ENCODE measurements around the gene POLR2I.
"Not testable (repeated sequence)": the region's sequence is repeated elsewhere in the genome, so short reads cannot be mapped to it uniquely, and the experiment has no call there.

Gene POLR2I

DNA sequence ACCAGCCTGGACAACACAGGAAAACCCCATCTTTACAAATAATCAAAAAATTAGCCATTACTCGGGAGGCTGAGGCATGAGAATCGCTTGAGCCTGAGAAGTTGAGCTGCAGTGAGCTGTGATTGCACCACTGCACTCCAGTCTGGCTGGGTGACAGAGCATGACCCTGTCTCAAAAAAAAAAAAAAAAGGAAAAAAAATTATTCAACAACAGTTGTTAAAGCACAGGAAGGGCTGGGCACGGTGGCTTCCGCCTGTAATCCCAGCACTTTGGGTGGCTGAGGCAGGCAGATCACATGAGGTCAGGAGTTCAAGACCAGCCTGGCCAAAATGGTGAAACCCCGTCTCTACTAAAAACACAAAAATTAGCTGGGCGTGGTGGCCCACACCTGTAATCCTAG, 16.5 kb upstream of the POLR2I start:
- DNase-seq: not testable (repeated sequence)

DNA sequence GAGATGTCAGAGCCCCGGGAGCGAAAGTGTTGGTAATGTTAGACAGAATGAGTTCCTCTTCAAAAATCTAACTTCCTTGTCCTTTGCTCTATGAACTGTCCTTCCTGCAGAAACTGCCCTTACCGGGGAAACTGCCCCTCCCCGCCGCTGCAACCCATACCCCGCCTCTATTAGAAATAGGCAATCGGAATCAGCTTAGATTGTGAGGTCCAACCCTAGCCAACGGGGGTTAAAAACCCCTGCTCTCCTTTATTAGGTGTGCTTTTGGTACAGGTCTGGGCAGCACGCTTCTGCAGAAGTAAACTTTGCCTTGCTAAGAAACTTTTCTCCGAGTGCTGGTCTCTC, 13.7 kb upstream of the POLR2I start:
- no peak for DNase-seq

DNA sequence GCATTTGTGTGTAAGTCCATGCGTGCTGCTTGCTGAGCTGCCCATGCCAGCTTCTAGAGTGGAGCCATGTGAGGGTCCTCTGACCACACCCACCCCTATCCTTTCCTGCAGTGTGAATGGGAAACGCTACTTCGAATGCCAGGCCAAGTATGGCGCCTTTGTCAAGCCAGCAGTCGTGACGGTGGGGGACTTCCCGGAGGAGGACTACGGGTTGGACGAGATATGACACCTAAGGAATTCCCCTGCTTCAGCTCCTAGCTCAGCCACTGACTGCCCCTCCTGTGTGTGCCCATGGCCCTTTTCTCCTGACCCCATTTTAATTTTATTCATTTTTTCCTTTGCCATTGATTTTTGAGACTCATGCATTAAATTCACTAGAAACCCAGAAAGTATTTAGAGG, 10.9 kb upstream of the POLR2I start:
- no peak for DNase-seq

DNA sequence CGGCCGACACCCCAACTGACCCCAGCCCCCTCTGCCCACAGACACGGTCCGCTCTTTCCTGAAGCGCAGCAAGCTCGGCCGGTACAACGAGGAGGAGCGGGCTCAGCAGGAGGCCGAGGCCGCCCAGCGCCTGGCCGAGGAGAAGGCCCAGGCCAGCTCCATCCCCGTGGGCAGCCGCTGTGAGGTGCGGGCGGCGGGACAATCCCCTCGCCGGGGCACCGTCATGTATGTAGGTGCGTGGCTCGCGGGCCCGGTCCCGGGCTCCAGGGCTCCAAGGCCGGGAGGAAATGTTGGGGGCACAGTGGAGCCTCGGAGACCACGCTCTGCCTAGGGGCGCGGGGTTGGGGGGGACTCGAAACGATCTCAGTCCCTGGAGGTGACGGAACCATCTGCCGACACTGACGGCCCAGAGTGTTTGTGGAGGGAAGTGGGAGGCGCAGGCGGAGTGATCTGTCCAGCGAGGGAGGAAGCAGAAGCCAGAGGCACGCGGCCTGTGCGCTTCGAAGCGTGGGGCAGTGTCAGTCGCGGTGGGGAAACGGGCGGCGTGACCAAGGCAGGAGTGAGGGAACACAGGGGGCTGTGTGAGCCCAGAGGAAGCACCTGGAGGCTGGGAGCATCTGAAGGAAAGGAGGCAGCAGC, 6.9 kb upstream of the POLR2I start:
- no peak for DNase-seq

DNA sequence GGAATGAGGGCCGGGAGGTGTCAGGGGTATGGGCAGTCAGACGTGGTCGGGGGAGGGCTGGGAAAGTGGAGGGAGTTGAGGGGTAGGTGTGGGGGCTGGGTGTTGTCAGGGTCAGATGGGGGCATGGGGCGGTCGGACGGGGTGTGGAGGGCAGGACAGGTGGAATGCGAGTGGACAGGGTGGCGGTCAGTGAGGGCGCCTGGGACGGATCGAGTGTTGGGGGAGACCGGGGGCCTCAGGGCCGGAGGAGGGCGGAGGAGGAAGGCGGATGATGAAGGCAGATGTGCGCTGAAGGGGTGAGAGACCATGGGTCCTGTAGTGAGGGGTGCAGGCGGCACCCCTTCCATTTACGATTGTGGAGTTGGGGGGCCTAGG, 6.3 kb upstream of the POLR2I start:
- no peak for DNase-seq

DNA sequence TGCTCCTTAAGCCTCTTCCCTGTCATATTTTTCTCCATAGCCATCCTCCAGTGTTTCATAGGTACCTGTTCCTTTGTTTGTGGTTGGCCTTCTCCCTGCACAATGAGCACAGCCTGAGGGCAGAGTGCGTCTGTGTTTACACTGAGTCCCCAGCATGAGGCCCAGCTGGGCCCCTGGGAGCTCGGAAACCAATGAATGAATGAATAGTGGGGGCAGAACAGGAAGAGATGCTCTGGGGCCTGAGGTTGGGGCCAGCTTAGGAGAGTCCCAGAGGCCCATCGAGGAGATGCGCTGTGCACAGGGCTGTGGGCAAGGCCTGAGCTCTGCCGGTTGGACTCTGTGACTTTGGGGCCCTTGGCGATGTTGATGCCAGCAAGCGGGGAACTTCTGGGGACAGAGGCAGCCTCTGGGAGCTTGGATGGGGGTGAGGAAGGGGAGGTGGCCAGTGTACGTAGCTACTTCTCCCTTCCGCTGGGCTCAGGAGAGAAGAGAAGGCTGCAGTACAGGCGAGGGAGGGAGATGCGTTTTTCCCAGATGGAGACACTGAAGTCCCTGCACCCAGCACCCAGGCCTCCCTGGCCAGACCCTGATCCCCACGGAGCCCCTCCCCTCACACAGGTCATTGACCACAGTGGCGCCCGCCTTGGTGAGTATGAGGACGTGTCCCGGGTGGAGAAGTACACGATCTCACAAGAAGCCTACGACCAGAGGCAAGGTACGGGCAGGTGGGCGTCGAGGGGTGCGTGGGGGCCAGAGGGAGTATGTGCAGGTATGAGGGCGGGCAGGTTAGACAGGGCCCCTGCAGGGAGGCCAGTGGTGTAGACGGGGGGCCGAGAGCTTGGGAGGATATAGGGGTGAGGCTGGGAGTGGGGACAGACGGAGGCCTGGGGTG, 5.7 kb upstream of the POLR2I start:
- DNase-seq: no peak

DNA sequence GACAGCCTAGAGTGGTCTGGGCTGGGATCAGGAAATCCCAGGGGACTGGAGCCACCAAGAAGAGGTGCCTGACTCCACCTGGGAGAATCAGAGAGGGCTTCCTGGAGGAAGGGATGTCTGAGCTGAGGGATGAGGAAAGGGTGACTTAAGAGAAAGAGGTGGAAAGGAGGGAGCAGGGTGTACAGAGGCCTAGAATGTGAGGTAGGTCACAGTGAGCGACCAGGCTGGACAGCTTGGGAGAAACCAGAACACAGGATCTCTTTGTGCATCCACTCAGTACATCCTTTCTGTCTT, 1.6 kb upstream of the POLR2I start:
- DNase-seq: no peak

DNA sequence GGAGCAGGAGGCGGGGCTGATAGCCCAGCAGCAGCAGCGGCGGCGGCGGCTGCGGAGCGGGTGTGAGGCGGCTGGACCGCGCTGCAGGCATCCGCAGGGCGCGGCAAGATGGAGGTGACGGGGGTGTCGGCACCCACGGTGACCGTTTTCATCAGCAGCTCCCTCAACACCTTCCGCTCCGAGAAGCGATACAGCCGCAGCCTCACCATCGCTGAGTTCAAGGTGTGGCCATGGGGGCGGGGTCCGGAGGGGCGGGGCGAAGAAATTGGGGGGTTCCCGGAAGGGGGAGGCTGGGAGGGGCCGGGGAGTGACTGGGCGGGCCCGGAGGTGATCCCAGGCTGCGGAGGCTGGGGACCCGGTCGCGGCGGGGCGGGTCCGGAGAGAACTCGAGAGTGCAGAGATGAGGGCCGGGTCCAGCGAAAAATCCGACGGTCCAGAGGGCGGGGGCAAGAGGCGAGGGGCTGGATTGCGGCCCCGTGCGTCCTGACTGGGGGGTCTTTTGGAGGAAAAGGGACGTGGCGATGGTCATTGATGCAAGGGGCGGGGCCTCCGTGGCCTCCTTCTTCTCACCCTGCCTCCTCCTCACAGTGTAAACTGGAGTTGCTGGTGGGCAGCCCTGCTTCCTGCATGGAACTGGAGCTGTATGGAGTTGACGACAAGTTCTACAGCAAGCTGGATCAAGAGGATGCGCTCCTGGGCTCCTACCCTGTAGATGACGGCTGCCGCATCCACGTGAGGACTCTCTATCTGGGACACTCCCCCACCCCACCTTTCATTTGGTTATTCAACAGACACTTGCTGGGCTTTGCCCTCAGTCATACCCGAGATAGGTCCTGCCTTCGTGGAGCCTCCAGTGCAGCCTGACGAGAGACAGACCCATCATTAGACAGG, 1.0 kb upstream of the POLR2I start, which contains the start of gene TBCB:
Gene TBCB, plus strand, starts transcription at position 16 of the 891 bp plus-strand sequence. Its CDS starts 93 bp downstream, at position 109.
- peak; percentile 85 to 90 for DNase-seq

DNA sequence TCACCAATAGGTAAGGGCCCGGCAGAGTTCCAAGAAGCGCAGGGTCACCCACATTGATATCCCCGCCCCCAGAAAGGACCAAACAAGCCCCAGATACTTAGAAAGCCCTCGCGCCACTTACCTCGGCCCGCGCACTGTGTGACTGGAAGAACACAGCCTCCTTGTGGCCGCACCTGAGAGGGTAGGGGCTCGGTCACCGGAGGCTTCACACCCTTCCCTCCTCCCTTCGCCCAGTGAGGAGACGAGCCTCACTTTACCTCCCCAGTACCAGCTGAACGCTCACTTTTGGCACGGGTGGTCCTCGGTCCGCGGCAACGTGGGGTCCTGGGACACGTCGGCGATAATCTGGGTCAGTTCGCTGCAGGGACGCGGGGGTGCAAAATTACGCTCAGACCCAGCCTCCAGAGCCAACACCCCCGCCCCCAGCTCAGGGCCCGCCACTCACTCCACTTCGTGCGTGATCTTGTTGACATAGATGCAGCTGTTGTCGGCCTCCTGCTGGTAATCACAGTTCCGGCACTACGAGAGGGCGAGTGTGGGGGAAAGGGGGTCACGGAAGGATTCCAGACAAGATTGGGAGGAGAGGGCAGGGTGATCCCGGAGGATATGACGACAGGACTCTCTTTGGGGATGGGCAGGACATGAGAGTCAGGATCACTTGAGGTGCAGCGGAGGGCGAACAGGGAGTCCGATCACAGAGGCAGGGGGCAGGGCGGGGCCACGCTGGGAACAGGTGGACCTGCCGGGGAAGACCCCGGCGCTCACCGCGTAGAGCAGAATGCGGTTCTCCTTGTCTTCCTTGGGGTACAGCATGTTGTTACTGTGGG, 568 bp downstream of the POLR2I start:
- DNase-seq: peak in 1 of 2 donors; percentile 9

DNA sequence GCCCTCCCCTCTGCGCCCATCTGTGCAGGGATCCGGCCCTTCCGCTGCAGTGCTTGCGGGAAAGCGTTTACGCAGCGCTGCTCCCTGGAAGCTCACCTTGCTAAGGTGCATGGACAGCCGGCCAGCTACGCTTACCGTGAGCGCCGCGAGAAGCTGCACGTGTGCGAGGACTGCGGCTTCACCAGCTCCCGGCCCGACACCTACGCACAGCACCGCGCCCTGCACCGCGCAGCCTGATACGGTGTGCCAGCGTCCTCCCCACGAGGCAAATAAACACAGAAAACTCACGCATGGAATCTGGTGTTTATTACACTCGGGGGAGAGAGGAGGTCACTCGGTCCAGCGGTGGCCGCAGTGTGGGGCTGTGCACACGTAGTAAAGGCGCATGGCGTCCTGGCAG, 1.2 kb downstream of the POLR2I start:
- DNase-seq: no peak

DNA sequence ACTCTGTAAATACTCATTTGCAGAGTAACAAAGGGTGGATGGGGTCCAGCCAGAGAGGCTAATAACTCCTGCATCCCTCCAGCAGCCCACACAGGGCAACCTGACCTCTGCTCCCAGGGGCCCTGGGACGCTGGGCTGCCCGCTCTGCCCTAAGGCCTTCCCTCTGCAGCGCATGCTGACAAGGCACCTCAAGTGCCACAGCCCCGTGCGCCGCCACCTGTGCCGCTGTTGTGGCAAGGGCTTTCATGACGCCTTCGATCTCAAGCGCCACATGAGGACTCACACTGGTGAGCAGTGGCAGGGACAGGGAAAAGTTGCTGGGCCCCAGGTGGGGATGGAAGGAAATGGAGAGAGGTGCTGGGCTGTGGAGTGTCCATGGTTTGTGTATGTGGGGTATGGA, 2.0 kb downstream of the POLR2I start:
- DNase-seq: no peak

DNA sequence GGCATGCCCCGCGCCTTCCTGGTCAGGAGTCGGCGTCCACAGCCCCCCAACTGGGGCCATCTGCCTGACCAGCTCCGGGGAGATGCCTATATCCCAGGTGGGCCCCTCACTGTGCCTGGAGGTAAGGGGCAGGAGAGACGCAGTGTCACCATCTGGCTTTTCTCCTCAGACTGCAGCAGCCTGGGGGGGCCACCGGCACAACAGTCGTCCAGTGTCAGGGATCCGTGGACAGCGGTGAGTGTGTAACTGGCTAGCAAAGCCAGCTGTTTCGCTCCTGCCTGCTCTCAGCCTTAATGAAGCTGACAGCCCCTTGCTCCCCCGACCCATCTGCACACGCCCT, 3.5 kb downstream of the POLR2I start:
- no peak for DNase-seq

DNA sequence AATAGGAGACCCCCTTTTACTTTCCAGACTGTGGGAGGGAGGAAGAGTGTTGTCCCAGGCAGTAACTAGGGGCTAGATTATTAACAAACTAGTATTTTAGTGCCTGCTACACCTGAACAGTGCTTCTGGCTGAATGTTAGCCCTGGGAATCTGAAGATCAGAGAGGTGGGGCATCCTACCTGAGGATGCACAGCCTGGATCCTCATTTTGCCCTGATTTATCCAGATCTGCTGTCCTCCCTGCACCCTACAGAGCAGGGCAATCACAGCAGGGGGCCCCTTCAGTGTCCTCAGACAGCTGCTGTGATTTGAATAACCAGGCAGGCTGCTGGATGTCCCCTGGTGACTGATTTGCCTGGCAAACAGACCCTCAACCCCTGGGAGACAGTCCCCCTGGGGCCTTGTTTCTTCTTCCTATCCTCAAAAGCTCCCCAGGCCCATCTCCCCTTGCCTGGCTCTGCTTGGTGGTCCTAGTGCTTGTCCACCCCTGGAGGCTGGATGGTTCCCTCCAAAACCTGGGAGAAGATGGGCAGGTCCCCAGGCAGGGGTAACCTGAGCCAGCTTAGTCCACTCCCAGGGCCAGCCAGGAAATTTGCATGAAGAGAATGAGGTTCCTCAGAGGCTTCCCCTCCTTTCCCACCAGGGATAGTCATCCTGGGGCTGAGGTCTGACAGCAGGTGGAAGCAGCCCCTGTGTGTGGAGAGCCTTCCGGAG, 4.0 kb downstream of the POLR2I start, which contains the start of gene OVOL3:
Gene OVOL3, plus strand, starts transcription at position 657 of the 713 bp plus-strand sequence. CDS start 60 bp downstream, outside the sequence.
- DNase-seq: no peak

DNA sequence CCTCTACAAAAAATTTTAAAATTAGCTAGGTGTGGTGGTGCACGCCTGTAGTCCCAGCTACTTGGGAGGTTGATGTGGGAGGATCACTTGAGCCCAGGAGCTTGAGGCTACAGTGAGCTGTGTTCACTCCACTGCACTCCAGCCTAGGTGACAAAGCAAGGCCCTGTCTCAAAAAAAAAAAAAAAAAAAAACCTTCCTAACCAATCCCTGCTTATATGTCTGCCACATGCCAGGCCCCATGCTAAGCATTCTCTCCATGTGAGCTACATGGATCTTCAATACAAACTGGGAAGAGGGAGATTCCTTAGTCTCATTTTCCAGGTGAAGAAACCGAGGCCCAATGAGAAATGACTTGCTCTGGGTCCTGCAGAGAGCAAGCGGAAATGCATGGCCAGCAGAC, 6.0 kb downstream of the POLR2I start:
- no peak for DNase-seq

DNA sequence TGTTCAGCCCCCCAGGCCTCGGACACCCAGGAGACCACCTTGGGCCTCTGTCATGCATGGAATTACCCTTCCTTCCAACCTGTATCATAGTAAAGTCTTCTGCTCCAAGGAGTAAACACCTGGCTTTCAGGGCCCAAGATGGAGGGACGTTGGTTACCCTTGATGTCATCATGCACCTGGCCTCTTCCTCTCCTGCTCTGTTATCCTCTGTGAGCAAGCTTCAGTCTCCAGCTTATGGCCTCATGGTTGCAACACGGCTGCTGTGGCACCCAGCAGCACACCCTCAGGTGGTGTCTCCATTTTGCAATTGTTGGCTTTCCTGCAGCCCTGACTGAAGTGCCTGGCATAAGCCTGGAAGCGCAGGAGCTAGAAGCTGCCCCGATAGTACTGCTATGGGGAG, 7.7 kb downstream of the POLR2I start:
- DNase-seq: no peak

DNA sequence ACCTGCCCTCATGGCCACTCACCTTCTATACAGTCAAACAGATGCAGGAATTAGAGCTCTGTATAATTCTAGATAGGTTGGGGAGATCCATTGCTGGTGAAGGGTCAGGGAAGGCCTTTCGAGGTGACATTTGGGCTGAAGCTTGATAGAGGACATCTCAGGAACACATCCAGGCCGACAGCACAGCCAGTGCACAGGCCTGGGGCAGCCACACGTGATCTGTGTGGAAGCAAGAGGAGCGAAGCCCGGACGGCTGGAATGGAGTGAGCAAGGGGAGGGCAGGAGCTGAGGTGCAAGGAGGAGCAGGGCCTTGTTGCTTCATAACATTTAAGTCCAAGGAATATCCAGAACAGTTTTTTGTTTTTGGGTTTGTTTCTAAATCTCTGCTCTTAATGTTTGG, 8.2 kb downstream of the POLR2I start:
- no peak for DNase-seq

DNA sequence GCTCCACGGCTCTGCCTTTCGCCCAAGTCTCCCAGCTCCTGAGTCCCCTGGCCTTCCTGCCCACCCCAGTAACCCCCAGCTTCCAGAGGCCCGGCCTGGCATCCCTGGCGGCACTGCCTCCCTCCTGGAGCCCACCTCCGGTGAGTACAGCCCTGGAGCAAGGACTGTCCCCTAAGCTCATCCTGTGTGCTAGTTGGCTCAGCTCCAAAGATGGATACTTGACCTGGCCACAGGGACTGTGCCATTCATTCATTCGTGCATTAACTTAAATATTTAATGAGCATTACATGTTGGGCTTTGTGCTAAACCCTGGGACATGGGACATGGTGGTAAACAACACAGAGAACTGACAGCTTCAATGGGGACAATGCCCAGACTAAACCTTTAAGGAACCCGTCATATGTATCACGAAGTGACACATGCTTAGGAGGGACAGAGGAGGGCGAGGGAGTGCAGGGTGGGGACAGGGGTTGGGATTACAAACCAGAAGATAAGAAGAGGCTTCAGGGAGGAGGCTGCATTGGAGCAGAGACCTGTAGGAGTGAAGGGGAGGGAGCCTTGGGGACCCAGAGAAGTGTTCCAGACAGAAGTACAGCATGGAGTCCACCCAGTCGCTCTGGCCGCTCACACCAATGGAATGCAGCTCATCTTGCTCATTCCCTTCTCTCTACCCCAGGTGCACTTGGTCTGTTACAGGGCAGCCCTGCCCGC, 10.7 kb downstream of the POLR2I start:
- no peak for DNase-seq

DNA sequence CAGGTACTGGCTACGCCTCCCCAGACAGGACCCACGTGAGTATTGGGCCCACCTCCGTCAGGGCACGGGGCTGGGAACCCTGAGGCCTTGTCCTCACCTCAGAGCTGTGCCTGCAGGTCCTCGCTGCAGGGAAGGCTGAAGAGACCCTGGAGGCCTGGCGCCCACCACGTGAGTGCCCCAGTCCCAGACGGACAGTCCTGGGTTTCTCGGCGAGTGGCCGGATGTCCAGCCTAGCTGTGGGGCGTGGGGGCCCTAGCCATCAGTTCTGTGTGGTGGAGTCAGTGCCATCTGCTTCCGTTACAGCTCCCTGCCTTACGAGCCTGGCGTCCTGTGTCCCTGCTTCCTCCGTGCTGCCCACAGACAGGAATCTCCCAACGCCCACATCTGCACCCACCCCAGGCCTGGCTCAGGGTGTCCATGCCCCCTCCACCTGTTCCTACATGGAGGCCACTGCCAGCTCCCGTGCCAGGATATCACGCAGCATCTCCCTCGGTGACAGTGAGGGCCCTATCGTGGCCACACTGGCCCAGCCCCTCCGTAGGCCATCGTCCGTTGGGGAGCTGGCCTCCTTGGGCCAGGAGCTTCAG, 11.5 kb downstream of the POLR2I start:
- no peak for DNase-seq

DNA sequence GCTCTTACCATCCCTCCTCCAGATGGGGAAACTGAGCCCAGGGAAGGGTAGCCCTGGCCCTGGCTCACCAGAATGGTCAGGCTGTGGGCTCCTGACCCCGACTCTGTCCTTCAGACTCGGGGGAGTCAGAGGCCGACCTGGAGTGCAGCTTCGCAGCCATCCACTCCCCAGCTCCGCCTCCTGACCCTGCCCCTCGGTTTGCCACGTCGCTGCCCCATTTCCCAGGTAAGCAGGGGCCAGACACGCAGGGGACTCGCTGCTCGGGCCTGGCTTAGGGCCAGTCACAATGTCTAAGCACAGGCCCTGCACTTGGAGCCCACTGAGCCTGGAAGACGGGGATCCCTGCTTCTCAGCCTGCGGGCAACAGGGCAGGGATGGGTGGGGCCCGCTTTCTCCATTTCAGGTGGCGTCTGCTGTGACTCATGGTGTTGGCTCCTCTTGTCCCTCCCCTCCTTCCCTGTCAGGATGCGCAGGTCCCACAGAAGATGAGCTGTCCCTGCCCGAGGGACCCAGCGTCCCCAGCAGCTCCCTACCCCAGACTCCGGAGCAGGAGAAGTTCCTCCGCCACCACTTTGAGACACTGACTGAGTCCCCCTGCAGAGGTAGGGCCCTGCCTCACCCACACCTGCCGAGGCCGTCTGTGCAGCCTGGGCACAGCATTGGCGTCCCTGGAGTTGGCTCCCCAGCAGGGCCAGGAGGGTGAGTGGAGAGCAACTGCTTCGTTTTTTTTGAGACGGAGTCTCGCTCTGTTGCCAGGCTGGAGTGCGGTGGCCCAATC, 12.9 kb downstream of the POLR2I start:
- no peak for DNase-seq

DNA sequence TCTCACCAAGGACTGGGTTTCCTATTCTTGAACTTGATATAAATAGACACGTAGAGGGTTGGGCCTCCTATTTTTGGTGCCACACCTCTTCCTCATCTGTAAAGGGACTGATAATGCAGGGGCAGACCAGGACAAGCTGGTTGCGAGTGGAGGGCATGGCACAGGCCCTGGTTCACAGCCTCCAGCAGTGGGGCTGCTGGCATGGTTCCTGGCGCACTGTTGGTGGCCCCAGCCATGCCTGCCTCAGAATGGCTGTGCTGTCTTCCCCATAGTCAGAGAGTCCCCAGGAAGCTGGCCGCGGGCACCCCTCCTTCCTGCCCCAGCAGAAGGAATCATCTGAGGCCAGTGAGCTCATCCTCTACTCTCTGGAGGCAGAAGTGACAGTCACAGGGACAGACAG, 14.2 kb downstream of the POLR2I start:
- DNase-seq: no peak
